WTC11 (cell line): ENCODE measurements around the gene SMYD3.

Experiments used
- CBFB ChIP-seq: sonication (generic); formaldehyde crosslinking; IDR thresholded peaks from 2 replicates; pipeline ENCODE4 v1.8.1; 2022; ENCODE audit warnings: mild to moderate bottlenecking, low read depth, missing genetic modification reagents
- CREB1 ChIP-seq: sonication (generic); formaldehyde crosslinking; IDR thresholded peaks from 2 replicates; pipeline ENCODE4 v1.8.0; 2023; ENCODE audit warnings: mild to moderate bottlenecking, missing genetic modification reagents
- ETV6 ChIP-seq: sonication (generic); formaldehyde crosslinking; IDR thresholded peaks from 2 replicates; pipeline ENCODE4 v1.8.1; 2022; ENCODE audit warnings: mild to moderate bottlenecking, missing genetic modification reagents
- RORB ChIP-seq: fragments of 250-450 bp; sonication (Bioruptor Pico); IDR thresholded peaks from 2 replicates; pipeline ENCODE4 v1.9.0; 2021; ENCODE audit warnings: mild to moderate bottlenecking
- SMAD3 ChIP-seq: sonication (generic); formaldehyde crosslinking; IDR thresholded peaks from 2 replicates; pipeline ENCODE4 v1.8.0; 2022; ENCODE audit warnings: missing genetic modification reagents, mild to moderate bottlenecking, borderline replicate concordance
- TF ChIP-seq, protein P1 (sequence below): fragments of 200-600 bp; IDR thresholded peaks from 2 replicates; pipeline ENCODE4 v1.8.0; 2022; ENCODE audit warnings: antibody characterized with exemption
- TF ChIP-seq, protein P2 (sequence below): sonication (generic); formaldehyde crosslinking; IDR thresholded peaks from 2 replicates; pipeline ENCODE4 v1.8.0; 2023; ENCODE audit warnings: missing genetic modification reagents
- TF ChIP-seq, protein P3 (sequence below): sonication (generic); formaldehyde crosslinking; IDR thresholded peaks from 2 replicates; pipeline ENCODE4 v1.8.1; 2023; ENCODE audit warnings: mild to moderate bottlenecking, missing genetic modification reagents, borderline replicate concordance
- TF ChIP-seq, protein P4 (sequence below): sonication (generic); formaldehyde crosslinking; IDR thresholded peaks from 2 replicates; pipeline ENCODE4 v1.8.1; 2022; ENCODE audit warnings: low read depth, missing genetic modification reagents, borderline replicate concordance

DNA sequence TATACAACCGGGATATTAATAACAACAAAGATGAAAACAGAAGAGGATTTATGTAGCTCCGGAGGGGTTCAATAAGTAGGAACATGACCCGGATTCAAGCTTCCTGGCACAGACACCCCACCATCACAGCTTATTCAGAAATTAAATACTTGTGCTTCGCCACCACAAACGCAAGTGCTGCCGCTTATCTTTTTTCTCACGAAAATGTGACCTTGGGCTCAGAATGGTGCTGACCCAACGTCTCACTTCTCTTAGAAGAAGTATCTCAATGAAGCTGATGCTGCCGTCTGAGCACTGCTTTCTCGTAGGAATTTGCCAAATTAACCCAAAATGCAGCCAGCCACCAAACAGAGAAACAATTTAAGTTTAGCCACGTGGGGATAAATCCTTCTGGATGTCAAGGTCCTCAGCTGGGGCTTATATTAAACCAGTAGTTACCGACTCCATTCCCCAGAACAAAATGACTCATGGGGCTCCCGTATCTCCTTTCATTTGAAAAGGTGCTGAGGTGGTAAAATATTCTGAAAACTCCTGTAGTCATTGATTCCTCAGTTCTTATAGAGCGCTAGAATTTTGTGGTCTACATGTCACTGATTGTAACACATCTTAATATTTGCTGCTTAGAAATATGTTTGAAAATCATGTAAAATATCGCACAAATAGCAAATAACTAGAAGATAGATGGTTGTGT is 466.7 kb downstream of the SMYD3 start:
- TF ChIP-seq, protein P1, sequence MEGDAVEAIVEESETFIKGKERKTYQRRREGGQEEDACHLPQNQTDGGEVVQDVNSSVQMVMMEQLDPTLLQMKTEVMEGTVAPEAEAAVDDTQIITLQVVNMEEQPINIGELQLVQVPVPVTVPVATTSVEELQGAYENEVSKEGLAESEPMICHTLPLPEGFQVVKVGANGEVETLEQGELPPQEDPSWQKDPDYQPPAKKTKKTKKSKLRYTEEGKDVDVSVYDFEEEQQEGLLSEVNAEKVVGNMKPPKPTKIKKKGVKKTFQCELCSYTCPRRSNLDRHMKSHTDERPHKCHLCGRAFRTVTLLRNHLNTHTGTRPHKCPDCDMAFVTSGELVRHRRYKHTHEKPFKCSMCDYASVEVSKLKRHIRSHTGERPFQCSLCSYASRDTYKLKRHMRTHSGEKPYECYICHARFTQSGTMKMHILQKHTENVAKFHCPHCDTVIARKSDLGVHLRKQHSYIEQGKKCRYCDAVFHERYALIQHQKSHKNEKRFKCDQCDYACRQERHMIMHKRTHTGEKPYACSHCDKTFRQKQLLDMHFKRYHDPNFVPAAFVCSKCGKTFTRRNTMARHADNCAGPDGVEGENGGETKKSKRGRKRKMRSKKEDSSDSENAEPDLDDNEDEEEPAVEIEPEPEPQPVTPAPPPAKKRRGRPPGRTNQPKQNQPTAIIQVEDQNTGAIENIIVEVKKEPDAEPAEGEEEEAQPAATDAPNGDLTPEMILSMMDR: no peak
- TF ChIP-seq CREB1 (CRISPR knock-in tag): no peak
- TF ChIP-seq, protein P2, sequence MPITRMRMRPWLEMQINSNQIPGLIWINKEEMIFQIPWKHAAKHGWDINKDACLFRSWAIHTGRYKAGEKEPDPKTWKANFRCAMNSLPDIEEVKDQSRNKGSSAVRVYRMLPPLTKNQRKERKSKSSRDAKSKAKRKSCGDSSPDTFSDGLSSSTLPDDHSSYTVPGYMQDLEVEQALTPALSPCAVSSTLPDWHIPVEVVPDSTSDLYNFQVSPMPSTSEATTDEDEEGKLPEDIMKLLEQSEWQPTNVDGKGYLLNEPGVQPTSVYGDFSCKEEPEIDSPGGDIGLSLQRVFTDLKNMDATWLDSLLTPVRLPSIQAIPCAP (CRISPR knock-in tag): no peak
- TF ChIP-seq, protein P3, sequence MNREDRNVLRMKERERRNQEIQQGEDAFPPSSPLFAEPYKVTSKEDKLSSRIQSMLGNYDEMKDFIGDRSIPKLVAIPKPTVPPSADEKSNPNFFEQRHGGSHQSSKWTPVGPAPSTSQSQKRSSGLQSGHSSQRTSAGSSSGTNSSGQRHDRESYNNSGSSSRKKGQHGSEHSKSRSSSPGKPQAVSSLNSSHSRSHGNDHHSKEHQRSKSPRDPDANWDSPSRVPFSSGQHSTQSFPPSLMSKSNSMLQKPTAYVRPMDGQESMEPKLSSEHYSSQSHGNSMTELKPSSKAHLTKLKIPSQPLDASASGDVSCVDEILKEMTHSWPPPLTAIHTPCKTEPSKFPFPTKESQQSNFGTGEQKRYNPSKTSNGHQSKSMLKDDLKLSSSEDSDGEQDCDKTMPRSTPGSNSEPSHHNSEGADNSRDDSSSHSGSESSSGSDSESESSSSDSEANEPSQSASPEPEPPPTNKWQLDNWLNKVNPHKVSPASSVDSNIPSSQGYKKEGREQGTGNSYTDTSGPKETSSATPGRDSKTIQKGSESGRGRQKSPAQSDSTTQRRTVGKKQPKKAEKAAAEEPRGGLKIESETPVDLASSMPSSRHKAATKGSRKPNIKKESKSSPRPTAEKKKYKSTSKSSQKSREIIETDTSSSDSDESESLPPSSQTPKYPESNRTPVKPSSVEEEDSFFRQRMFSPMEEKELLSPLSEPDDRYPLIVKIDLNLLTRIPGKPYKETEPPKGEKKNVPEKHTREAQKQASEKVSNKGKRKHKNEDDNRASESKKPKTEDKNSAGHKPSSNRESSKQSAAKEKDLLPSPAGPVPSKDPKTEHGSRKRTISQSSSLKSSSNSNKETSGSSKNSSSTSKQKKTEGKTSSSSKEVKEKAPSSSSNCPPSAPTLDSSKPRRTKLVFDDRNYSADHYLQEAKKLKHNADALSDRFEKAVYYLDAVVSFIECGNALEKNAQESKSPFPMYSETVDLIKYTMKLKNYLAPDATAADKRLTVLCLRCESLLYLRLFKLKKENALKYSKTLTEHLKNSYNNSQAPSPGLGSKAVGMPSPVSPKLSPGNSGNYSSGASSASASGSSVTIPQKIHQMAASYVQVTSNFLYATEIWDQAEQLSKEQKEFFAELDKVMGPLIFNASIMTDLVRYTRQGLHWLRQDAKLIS (CRISPR knock-in tag): no peak
- no peak for TF ChIP-seq CBFB (CRISPR knock-in tag)
- TF ChIP-seq ETV6: no peak
- TF ChIP-seq, protein P4, sequence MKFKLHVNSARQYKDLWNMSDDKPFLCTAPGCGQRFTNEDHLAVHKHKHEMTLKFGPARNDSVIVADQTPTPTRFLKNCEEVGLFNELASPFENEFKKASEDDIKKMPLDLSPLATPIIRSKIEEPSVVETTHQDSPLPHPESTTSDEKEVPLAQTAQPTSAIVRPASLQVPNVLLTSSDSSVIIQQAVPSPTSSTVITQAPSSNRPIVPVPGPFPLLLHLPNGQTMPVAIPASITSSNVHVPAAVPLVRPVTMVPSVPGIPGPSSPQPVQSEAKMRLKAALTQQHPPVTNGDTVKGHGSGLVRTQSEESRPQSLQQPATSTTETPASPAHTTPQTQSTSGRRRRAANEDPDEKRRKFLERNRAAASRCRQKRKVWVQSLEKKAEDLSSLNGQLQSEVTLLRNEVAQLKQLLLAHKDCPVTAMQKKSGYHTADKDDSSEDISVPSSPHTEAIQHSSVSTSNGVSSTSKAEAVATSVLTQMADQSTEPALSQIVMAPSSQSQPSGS (CRISPR knock-in tag): no peak
- TF ChIP-seq SMAD3 (CRISPR knock-in tag): no peak
- TF ChIP-seq RORB: no peak
